ENCODE results near the gene PIK3R1. TPM values are rescaled to one million over a fixed set of nuclear protein-coding genes. Genes with fewer than 3 reads are reported as not detected.
A peak's percentile ranks its signal among the peaks of the same experiment; 100 is the strongest.

PIK3R1 gene
- total RNA-seq, 3 donors from 2014 or later = 66.7 to 197 (median 74.9) TPM

DNA sequence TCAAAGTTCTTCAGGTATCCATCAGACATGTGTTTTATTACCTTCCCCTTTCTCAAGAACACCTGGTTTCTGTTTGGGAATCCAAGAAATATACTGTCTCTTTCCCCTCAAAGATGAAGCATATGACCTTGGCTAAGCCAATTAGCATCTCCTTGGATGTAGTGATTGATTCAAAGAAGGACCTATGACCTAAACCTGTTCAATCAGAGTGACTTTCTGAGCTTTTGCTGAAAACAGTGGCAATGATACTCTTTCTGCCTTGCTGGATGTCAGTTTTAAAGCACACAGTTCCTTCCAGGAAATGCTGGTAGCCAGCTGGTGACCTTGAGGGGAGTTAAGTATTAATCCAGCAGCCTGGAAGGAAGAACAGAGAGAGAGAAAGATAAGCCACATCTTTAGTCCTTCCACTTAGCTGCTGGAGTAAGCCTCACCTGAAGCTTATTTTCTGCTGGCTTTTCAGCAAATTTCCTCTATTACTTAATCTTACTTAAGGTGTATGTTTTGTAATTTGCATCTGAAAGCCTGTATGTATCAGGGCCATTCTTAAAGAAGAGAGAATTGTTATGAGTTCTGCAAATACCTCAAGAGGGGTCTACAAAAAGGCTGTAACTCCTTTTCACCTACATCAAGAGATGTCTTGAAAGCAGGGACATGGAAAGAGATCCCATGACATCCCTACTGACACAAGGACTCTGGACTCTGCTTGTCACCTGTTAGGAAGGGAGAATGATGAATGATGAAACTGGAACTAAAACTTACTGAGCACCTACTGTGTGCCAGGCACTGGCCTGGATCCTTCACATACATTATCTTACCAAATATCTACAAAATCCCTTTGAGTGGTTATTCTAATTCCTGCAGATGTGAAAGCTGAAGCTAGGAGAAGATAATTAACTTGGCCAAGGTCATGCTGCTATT lies 35.2 kb upstream of the PIK3R1 start:
- ATAC-seq = peak; percentile 79
- intact Hi-C loops (cut with DNase I, micrococcal nuclease) = no loop called here
- Histone ChIP-seq H3K9me3 (no peaks in the 10 kb centered on the region), H3K4me3 (no peak overlapping the region), H3K4me1 (ENCODE audit: low read depth) (peaks cover 6% of the 10 kb centered on the region), H3K36me3 (ENCODE audit: low read depth) (no peaks in the 10 kb centered on the region)
- TF ChIP-seq CTCF (IDR thresholded peaks at IDR 0.05) = no peak
- peak in 1 of 3 donors; percentile 54 for DNase-seq

GRCh38 chr5:68181039-68181599 lies 34.4 kb upstream of the PIK3R1 start:
- no peak for TF ChIP-seq CTCF (IDR thresholded peaks at IDR 0.05)
- ATAC-seq = peak; percentile 52
- intact Hi-C loops (cut with DNase I, micrococcal nuclease) = no loop called here
- Histone ChIP-seq H3K9me3 (no peaks in the 10 kb centered on the region), H3K36me3 (ENCODE audit: low read depth) (no peaks in the 10 kb centered on the region), H3K4me1 (ENCODE audit: low read depth) (peaks cover 6% of the 10 kb centered on the region), H3K4me3 (no peak overlapping the region)
- DNase-seq = no peak

DNA sequence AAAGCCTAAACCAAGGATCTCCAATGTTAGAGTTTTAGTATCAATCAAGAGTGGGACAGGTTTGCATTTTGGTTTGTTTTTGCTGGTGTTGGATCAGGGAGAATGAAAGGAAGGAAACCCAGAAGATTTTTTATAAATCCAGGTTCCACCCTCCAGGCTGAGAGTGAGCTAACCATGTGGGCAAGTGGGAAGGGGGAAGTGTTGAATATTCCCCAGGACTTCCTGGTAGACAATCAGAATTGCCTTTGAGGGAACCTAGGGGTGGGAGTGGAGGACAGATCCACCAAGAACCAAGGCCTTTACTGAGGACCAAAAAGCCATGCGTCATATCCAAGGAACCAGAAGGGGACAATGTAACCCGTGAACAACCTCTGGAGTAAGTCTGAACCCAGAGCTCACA lies 33.5 kb upstream of the PIK3R1 start:
- intact Hi-C loops (cut with DNase I, micrococcal nuclease) = no loop called here
- TF ChIP-seq CTCF (IDR thresholded peaks at IDR 0.05) = no peak
- no peak for DNase-seq
- H3K9me3 ChIP-seq = no peaks in the 10 kb centered on the region
- peaks cover 6% of the 10 kb centered on the region for H3K4me1 ChIP-seq (ENCODE audit: low read depth)
- H3K36me3 ChIP-seq (ENCODE audit: low read depth) = no peaks in the 10 kb centered on the region
- ATAC-seq = peak; percentile 57
- no peak overlapping the region for H3K4me3 ChIP-seq

DNA sequence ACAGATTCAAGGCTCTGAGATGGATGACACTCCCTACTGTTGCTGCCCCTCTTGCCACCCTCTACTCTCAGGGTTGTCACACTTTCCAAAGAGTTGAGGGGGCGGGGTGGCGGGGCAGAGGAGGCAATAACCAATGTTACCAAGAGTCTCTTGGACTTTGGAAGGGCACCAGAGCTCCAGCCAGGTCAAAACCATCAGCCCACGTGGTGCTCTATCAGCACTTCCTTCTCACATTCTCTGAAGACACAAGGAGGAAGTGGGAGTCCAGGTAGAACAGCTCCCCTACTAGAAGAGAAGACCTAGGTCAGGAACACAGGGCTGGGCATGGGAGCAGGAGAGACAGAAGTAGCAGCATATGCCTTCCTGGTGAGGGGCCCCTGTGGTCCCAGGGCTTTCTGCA lies 33.0 kb upstream of the PIK3R1 start:
- H3K4me3 ChIP-seq = no peak overlapping the region
- intact Hi-C loops (cut with DNase I, micrococcal nuclease) = no loop called here
- DNase-seq (no peak), ATAC-seq (peak; percentile 49)
- no peak for TF ChIP-seq CTCF (IDR thresholded peaks at IDR 0.05)
- H3K36me3 ChIP-seq (ENCODE audit: low read depth) = no peaks in the 10 kb centered on the region
- H3K9me3 ChIP-seq = no peaks in the 10 kb centered on the region
- H3K4me1 ChIP-seq (ENCODE audit: low read depth) = peaks cover 6% of the 10 kb centered on the region

- ATAC-seq (peak; percentile 75), DNase-seq (peak in 1 of 3 donors; percentile 67)
- TF ChIP-seq CTCF (IDR thresholded peaks at IDR 0.05) = no peak
- H3K9me3 ChIP-seq = no peaks in the 10 kb centered on the region
- H3K4me3 ChIP-seq = no peak overlapping the region
- H3K4me1 ChIP-seq (ENCODE audit: low read depth) = no peaks in the 10 kb centered on the region
- H3K36me3 ChIP-seq (ENCODE audit: low read depth) = no peaks in the 10 kb centered on the region
- intact Hi-C loops (cut with DNase I, micrococcal nuclease) = no loop called here
These were observed 28.1 kb upstream of the PIK3R1 start for GRCh38 chr5:68187268-68188055.
